Inferior parietal cortex (tissue), 1 donor: ENCODE data around the gene TEAD4.

ENCODE experiments used
- DNase-seq: peaks from one replicate; pipeline ENCODE4 v3.0.0-alpha.2; 2016; ENCODE audit errors: extremely low spot score

Gene TEAD4

GRCh38 chr12:3081886-3082285, 122.7 kb downstream of the TEAD4 start:
- no peak for DNase-seq

GRCh38 chr12:3083241-3083920, 124.2 kb downstream of the TEAD4 start:
- DNase-seq = no peak

GRCh38 chr12:3083921-3084347, 124.7 kb downstream of the TEAD4 start:
- no peak for DNase-seq

GRCh38 chr12:3084742-3085141, 125.5 kb downstream of the TEAD4 start:
- no peak for DNase-seq

- DNase-seq = no peak
Observed at GRCh38 chr12:3085341-3086139, 126.3 kb downstream of the TEAD4 start.

GRCh38 chr12:3086211-3086610, 127.0 kb downstream of the TEAD4 start:
- DNase-seq = no peak

GRCh38 chr12:3086729-3087323, 127.6 kb downstream of the TEAD4 start:
- no peak for DNase-seq

GRCh38 chr12:3087758-3088650, 128.8 kb downstream of the TEAD4 start:
- DNase-seq = no peak

GRCh38 chr12:3089588-3089987, 130.4 kb downstream of the TEAD4 start:
- DNase-seq = no peak
